ENCODE measurements around the gene RNF220.

- TF ChIP-seq BHLHE40 (IDR thresholded peaks at IDR 0.05; ENCODE audit: low read depth, low read length) (no peak), RAD21 (IDR thresholded peaks at IDR 0.05; ENCODE audit: low read length) (no peak), MAZ (IDR thresholded peaks at IDR 0.05; ENCODE audit: borderline replicate concordance, low read depth, low read length) (no peak), CTCF (conservative IDR thresholded peaks at IDR 0.05; ENCODE audit: low read depth, low read length) (no peak), MAFK (IDR thresholded peaks at IDR 0.05; ENCODE audit: low read depth, low read length) (no peak), POLR2A (IDR thresholded peaks at IDR 0.05; ENCODE audit: low read depth, low read length) (no peak), MXI1 (IDR thresholded peaks at IDR 0.05; ENCODE audit: borderline replicate concordance, low read depth, low read length) (no peak), NFE2L2 (IDR thresholded peaks at IDR 0.05; ENCODE audit: low read depth, low read length) (no peak), USF2 (IDR thresholded peaks at IDR 0.05; ENCODE audit: low read depth, low read length) (no peak)
Measured at GRCh38 chr1:44648529-44649250, 243.6 kb downstream of the RNF220 start.
